GM23338 (cell line): ENCODE results near the gene UQCRC2. TPM values are rescaled to one million over a fixed set of nuclear protein-coding genes. Genes with fewer than 3 reads are reported as not detected.

Source experiments
- ATAC-seq: fragments of 200-7000 bp; cut with Tn5 transposase; 3 replicates; pipeline ENCODE4 v1.9.1; 2020
- DNase-seq: peaks from one replicate; pipeline ENCODE4 v3.0.0-alpha.2; 2015; ENCODE audit warnings: low spot score
- H2AFZ ChIP-seq: fragments of 200-600 bp; sonication (generic); 2 replicates; pipeline ENCODE4 v1.8.0; 2016; ENCODE audit warnings: antibody characterized with exemption, mild to moderate bottlenecking, moderate library complexity
- H3F3A ChIP-seq: fragments of 200-600 bp; sonication (generic); replicated peaks from 2 replicates; pipeline ENCODE4 v1.8.0; 2017; ENCODE audit warnings: antibody characterized with exemption, mixed run types, low read depth
- H3K27ac ChIP-seq: fragments of 200-600 bp; sonication (generic); 2 replicates; pipeline ENCODE4 v1.6.1; 2016; ENCODE audit warnings: low read depth
- H3K27me3 ChIP-seq: fragments of 200-600 bp; sonication (generic); 2 replicates; pipeline ENCODE4 v1.8.0; 2016; ENCODE audit warnings: mild to moderate bottlenecking, mixed run types, moderate library complexity; ENCODE audit not compliant: insufficient read depth
- H3K36me3 ChIP-seq: fragments of 200-600 bp; sonication (generic); 2 replicates; pipeline ENCODE4 v1.8.0; 2016; ENCODE audit warnings: mild to moderate bottlenecking; ENCODE audit not compliant: insufficient read depth
- H3K4me1 ChIP-seq: fragments of 200-600 bp; sonication (generic); 2 replicates; pipeline ENCODE4 v1.8.0; 2016; ENCODE audit warnings: mild to moderate bottlenecking, moderate library complexity; ENCODE audit not compliant: insufficient read depth
- H3K4me2 ChIP-seq: fragments of 200-600 bp; sonication (generic); 2 replicates; pipeline ENCODE4 v1.7.1; 2017; ENCODE audit warnings: mixed run types
- H3K4me3 ChIP-seq: fragments of 200-600 bp; sonication (generic); 2 replicates; pipeline ENCODE4 v1.6.1; 2016; ENCODE audit warnings: mixed run types
- H3K79me2 ChIP-seq: fragments of 200-600 bp; sonication (generic); replicated peaks from 2 replicates; pipeline ENCODE4 v1.8.0; 2017; ENCODE audit warnings: mild to moderate bottlenecking; ENCODE audit not compliant: insufficient read depth
- H3K9me2 ChIP-seq: fragments of 200-600 bp; sonication (generic); 2 replicates; pipeline ENCODE4 v1.8.0; 2017; ENCODE audit not compliant: insufficient read depth
- H4K20me1 ChIP-seq: fragments of 200-600 bp; sonication (generic); replicated peaks from 2 replicates; pipeline ENCODE4 v1.8.0; 2017; ENCODE audit warnings: mild to moderate bottlenecking; ENCODE audit not compliant: insufficient read depth
- H3K27ac Mint-ChIP-seq: 2 replicates; pipeline ENCODE4 v1.8.0; 2020; ENCODE audit warnings: inconsistent platforms, mild to moderate bottlenecking, moderate library complexity, mixed read lengths
- H3K27me3 Mint-ChIP-seq: 3 replicates; pipeline ENCODE4 v1.8.0; 2022; ENCODE audit warnings: low read depth, mild to moderate bottlenecking, moderate library complexity, mixed read lengths, inconsistent platforms; ENCODE audit not compliant: insufficient read depth, poor library complexity
- H3K36me3 Mint-ChIP-seq: 3 replicates; pipeline ENCODE4 v1.8.0; 2021; ENCODE audit warnings: low read depth, mild to moderate bottlenecking, inconsistent platforms, moderate library complexity, mixed read lengths
- H3K4me1 Mint-ChIP-seq: 3 replicates; pipeline ENCODE4 v1.8.0; 2020; ENCODE audit warnings: mild to moderate bottlenecking, inconsistent platforms, mixed read lengths
- H3K4me3 Mint-ChIP-seq: 3 replicates; pipeline ENCODE4 v1.8.0; 2021; ENCODE audit warnings: moderate library complexity, mild to moderate bottlenecking, inconsistent platforms, mixed read lengths
- H3K9me3 Mint-ChIP-seq: 3 replicates; pipeline ENCODE4 v1.8.0; 2020; ENCODE audit warnings: moderate library complexity, mild to moderate bottlenecking, inconsistent platforms, mixed read lengths
- CREB1 ChIP-seq: fragments of 250-450 bp; sonication (Bioruptor Pico); IDR thresholded peaks from 2 replicates; pipeline ENCODE4 v1.5.0; 2020; ENCODE audit warnings: low read depth, mild to moderate bottlenecking, moderate library complexity
- CTCF ChIP-seq, 2 experiments: fragments of 200-600 bp in 1 of 2; sonication (generic) in 1 of 2; conservative IDR thresholded peaks; 2 replicates each; pipeline versions ENCODE4 v1.5.1 to v1.6.1; 2016 to 2017; ENCODE audit warnings: antibody characterized with exemption in 2 of 2, low read depth in 2 of 2, mild to moderate bottlenecking in 2 of 2, moderate library complexity in 1 of 2
- ETS1 ChIP-seq: IDR thresholded peaks from 2 replicates; pipeline ENCODE4 v1.6.1; 2016; ENCODE audit warnings: antibody characterized with exemption
- EZH2 ChIP-seq: fragments of 200-600 bp; sonication (generic); IDR thresholded peaks from one replicate; pipeline ENCODE4 v1.8.0; 2017; ENCODE audit warnings: antibody characterized with exemption, mild to moderate bottlenecking, low read depth; ENCODE audit not compliant: unreplicated experiment
- EZH2phosphoT487 ChIP-seq: fragments of 200-600 bp; sonication (generic); IDR thresholded peaks from one replicate; pipeline ENCODE4 v1.8.1; 2018; ENCODE audit warnings: antibody characterized with exemption; ENCODE audit not compliant: unreplicated experiment
- JUNB ChIP-seq: IDR thresholded peaks from one replicate; pipeline ENCODE4 v1.6.1; 2016; ENCODE audit warnings: antibody characterized with exemption; ENCODE audit not compliant: unreplicated experiment
- NANOG ChIP-seq: IDR thresholded peaks from 2 replicates; pipeline ENCODE4 v1.6.1; 2016; ENCODE audit warnings: antibody characterized with exemption, borderline replicate concordance
- POLR2AphosphoS5 ChIP-seq: IDR thresholded peaks from 2 replicates; pipeline ENCODE4 v1.6.1; 2016; ENCODE audit warnings: antibody characterized with exemption, low read depth
- REST ChIP-seq: IDR thresholded peaks from one replicate; pipeline ENCODE4 v1.6.1; 2018; ENCODE audit warnings: antibody characterized with exemption; ENCODE audit not compliant: unreplicated experiment
- STAT1 ChIP-seq: IDR thresholded peaks from one replicate; pipeline ENCODE4 v1.6.1; 2016; ENCODE audit warnings: antibody characterized with exemption; ENCODE audit not compliant: unreplicated experiment
- ZNF114 ChIP-seq: fragments of 250-450 bp; sonication (Bioruptor Pico); IDR thresholded peaks from 2 replicates; pipeline ENCODE4 v1.5.0; 2020; ENCODE audit warnings: mild to moderate bottlenecking, moderate library complexity
- ZNF331 ChIP-seq: fragments of 250-450 bp; sonication (Bioruptor Pico); IDR thresholded peaks from 2 replicates; pipeline ENCODE4 v1.5.0; 2020; ENCODE audit warnings: low read depth, mild to moderate bottlenecking, moderate library complexity
- ZNF462 ChIP-seq: fragments of 250-450 bp; sonication (Bioruptor Pico); IDR thresholded peaks from 2 replicates; pipeline ENCODE4 v1.5.0; 2020; ENCODE audit warnings: mild to moderate bottlenecking, moderate library complexity
- polyA plus RNA-seq: library from polyadenylated mRNA; unstranded; fragments of >200 nt; fragmentation: Nextera tagmentation; extraction: Ambion mirVana; gene quantifications from 2 replicates; pipeline ENCODE4 v1.2.1, GENCODE V29; 2016
- total RNA-seq: library from RNA; depleted of rRNA; stranded (reverse); fragments of >200 nt; shearing (Covaris generic); gene quantifications from 2 replicates; pipeline ENCODE4 v1.2.3, GENCODE V29; 2014

The UQCRC2 gene
- total and polyA plus RNA-seq, 2 experiments from 2014 or later = 88.0 to 122 TPM

DNA sequence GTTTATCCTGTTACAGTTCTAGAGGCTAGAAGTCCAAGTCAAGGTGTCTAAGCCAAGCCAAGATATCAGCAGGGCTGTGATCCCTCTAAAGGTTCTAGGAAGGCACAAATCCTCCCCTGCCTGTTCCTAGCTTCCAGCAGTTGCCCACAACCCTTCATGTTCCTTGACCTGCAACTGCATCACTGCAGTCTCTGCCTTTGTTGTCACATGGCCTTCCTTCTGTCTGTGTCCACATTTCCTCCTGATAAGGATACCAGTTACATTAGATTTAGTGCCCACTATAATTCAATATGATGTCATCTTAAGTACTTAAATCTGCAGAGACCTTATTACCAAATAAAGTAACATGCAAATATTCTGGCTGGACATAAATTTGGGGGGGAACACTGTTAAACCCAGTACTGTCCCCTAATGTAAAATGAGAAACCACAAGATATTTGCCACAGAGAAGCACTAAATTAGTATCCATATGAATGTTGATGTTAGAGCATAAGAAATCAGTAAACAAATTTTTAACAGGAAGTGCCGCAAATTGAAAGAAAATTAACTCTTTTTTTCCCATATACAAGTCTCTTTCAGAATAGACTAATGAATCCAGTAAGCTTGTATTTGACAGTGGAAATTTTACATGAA, 4.7 kb downstream of the UQCRC2 start:
- peaks cover 52% of the 10 kb centered on the region for H3K36me3 Mint-ChIP-seq

More for the DNA sequence above, 4.7 kb downstream of the UQCRC2 start:
- H3K4me1 ChIP-seq = peaks cover 6% of the 10 kb centered on the region; the same call in 1 of the 2 replicates
- no peak overlapping the region for H3K4me2 ChIP-seq
- no peaks in the 10 kb centered on the region for H3F3A ChIP-seq
- H4K20me1 ChIP-seq = peaks cover 13% of the 10 kb centered on the region
- no peaks in the 10 kb centered on the region for H3K27me3 Mint-ChIP-seq
- peaks cover 5% of the 10 kb centered on the region; the same call in 2 of the 3 replicates for H3K4me1 Mint-ChIP-seq
- ATAC-seq (no peak), DNase-seq (no peak)
- H3K27ac ChIP-seq = no peak overlapping the region
- no peak overlapping the region for H2AFZ ChIP-seq
- no peaks in the 10 kb centered on the region for H3K9me3 Mint-ChIP-seq
- no peak overlapping the region for H3K4me3 Mint-ChIP-seq
- no peaks in the 10 kb centered on the region for H3K27me3 ChIP-seq
- peaks cover 42% of the 10 kb centered on the region for H3K79me2 ChIP-seq
- no peaks in the 10 kb centered on the region for H3K9me2 ChIP-seq
- H3K4me3 ChIP-seq = no peak overlapping the region
- H3K27ac Mint-ChIP-seq = no peak overlapping the region
- TF ChIP-seq STAT1 (no peak), CREB1 (CRISPR knock-in tag) (no peak), POLR2AphosphoS5 (no peak), ZNF462 (no peak), ZNF114 (no peak), EZH2phosphoT487 (no peak), REST (no peak), ETS1 (no peak), ZNF331 (CRISPR knock-in tag) (no peak), CTCF (conservative IDR thresholded peaks at IDR 0.05; ENCODE audit: low read depth in 2 of 2) (no peak), NANOG (no peak), EZH2 (no peak), JUNB (no peak)
- peaks cover 47% of the 10 kb centered on the region for H3K36me3 ChIP-seq
